PC-9 (cell line): ENCODE results near the gene TOPORS.

ENCODE experiments used
- EZH2 ChIP-seq: fragments of 200-600 bp; sonication (generic); IDR thresholded peaks from 2 replicates; pipeline ENCODE4 v1.8.0; 2017; ENCODE audit warnings: antibody characterized with exemption, low read depth
- TF ChIP-seq, protein P1 (sequence below): fragments of 200-600 bp; sonication (generic); conservative IDR thresholded peaks from 2 replicates; pipeline ENCODE4 v1.6.1; 2017; ENCODE audit warnings: mixed run types, antibody characterized with exemption, mild to moderate bottlenecking, moderate library complexity

DNA sequence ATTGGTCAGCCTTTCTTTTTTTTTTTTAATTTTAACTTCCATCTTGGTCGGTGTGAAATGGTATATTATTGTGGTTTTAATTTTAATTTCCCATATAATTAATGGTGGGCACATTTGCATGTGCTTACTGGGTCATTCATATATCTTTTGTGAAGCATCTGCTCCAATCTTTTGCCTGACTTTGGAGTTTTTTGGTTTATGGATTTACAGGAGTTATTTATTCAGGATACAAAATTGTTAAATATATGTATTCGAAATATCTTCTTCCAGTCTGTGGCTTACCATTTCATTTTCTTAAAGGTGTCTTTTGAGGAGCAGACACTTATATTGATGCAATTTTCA, 25.7 kb downstream of the TOPORS start:
- TF ChIP-seq EZH2: no peak
- TF ChIP-seq, protein P1, sequence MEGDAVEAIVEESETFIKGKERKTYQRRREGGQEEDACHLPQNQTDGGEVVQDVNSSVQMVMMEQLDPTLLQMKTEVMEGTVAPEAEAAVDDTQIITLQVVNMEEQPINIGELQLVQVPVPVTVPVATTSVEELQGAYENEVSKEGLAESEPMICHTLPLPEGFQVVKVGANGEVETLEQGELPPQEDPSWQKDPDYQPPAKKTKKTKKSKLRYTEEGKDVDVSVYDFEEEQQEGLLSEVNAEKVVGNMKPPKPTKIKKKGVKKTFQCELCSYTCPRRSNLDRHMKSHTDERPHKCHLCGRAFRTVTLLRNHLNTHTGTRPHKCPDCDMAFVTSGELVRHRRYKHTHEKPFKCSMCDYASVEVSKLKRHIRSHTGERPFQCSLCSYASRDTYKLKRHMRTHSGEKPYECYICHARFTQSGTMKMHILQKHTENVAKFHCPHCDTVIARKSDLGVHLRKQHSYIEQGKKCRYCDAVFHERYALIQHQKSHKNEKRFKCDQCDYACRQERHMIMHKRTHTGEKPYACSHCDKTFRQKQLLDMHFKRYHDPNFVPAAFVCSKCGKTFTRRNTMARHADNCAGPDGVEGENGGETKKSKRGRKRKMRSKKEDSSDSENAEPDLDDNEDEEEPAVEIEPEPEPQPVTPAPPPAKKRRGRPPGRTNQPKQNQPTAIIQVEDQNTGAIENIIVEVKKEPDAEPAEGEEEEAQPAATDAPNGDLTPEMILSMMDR: peak; percentile 13; the same call in 1 of the 2 replicates
